Suprapubic skin (tissue), 4 donors: ENCODE data around the gene GHRHR. TPM values are rescaled to one million over a fixed set of nuclear protein-coding genes. Genes with fewer than 3 reads are reported as not detected.

Source experiments
- DNase-seq, 2 donors: peaks; one replicate each; pipeline ENCODE4 v3.0.0-alpha.2; 2019; ENCODE audit warnings: low spot score in 2 of 2
- H3K27ac ChIP-seq: fragments of 200-600 bp; sonication (generic); one replicate; pipeline ENCODE4 v1.5.1; 2019
- H3K27me3 ChIP-seq: fragments of 200-600 bp; sonication (generic); one replicate; pipeline ENCODE4 v1.5.1; 2019
- H3K36me3 ChIP-seq: fragments of 200-600 bp; sonication (generic); one replicate; pipeline ENCODE4 v1.5.1; 2019
- H3K4me1 ChIP-seq: fragments of 200-600 bp; sonication (generic); one replicate; pipeline ENCODE4 v1.5.1; 2019
- H3K4me3 ChIP-seq: fragments of 200-600 bp; sonication (generic); one replicate; pipeline ENCODE4 v1.5.1; 2019; ENCODE audit warnings: mild to moderate bottlenecking
- H3K9me3 ChIP-seq: fragments of 200-600 bp; sonication (generic); one replicate; pipeline ENCODE4 v1.5.1; 2019
- CTCF ChIP-seq, 2 donors: fragments of 200-600 bp in 1 of 2; fragments of 450-650 bp in 1 of 2; sonication (generic) in 1 of 2; IDR thresholded peaks; one replicate each; pipeline ENCODE4 v1.5.1; 2016 to 2019; ENCODE audit warnings: antibody characterized with exemption in 2 of 2, mild to moderate bottlenecking in 1 of 2, moderate library complexity in 1 of 2
- EP300 ChIP-seq: sonication (generic); formaldehyde crosslinking; IDR thresholded peaks from one replicate; pipeline ENCODE4 v1.6.1; 2017; ENCODE audit warnings: antibody characterized with exemption
- POLR2A ChIP-seq, 2 donors: fragments of 450-650 bp; IDR thresholded peaks; one replicate each; pipeline ENCODE4 v1.6.1; 2017; ENCODE audit warnings: antibody characterized with exemption in 2 of 2, mild to moderate bottlenecking in 2 of 2, moderate library complexity in 2 of 2
- POLR2AphosphoS5 ChIP-seq, 3 donors: sonication (generic); formaldehyde crosslinking; IDR thresholded peaks; one replicate each; pipeline ENCODE4 v1.6.1; 2017; ENCODE audit warnings: antibody characterized with exemption in 3 of 3
- WGBS: methylation state at CpG from one replicate; pipeline ENCODE4 v1.1.5; 2018; 5-methylcytosine and 5-hydroxymethylcytosine counted together
- total RNA-seq, 4 donors: library from RNA; depleted of rRNA; stranded (reverse); fragments of >200 nt; gene quantifications; one replicate each; pipeline ENCODE4 v1.1.0, GENCODE V29; 2016

The GHRHR gene
- total RNA-seq, 4 donors from 2014 or later = 1.5 TPM; not detected in 3

GRCh38 chr7:30989824-30990672 lies 26.3 kb downstream of the GHRHR start:
- no peaks in the 10 kb centered on the region for H3K36me3 ChIP-seq

GRCh38 chr7:30990673-30991170 lies 27.0 kb downstream of the GHRHR start:
- Histone ChIP-seq H3K4me1 (peaks cover 33% of the 10 kb centered on the region), H3K4me3 (no peak overlapping the region), H3K27me3 (no peaks in the 10 kb centered on the region), H3K27ac (no peak overlapping the region), H3K36me3 (no peaks in the 10 kb centered on the region), H3K9me3 (no peaks in the 10 kb centered on the region)
- TF ChIP-seq EP300 = no peak
- no peak for TF ChIP-seq POLR2AphosphoS5 (IDR thresholded peaks at IDR 0.05)
- no peak for TF ChIP-seq POLR2A (IDR thresholded peaks at IDR 0.05)
- no peak for TF ChIP-seq CTCF (IDR thresholded peaks at IDR 0.05)
- 69% methylated on average over 6 of the region's 6 CpGs for WGBS
- DNase-seq = no peak

More at GRCh38 chr7:30989824-30990672, 26.3 kb downstream of the GHRHR start:
- DNase-seq = no peak
- 90% methylated on average over 10 of the region's 10 CpGs for WGBS
- Histone ChIP-seq H3K9me3 (no peaks in the 10 kb centered on the region), H3K27ac (no peak overlapping the region), H3K27me3 (no peaks in the 10 kb centered on the region), H3K4me1 (peaks cover 34% of the 10 kb centered on the region), H3K4me3 (no peak overlapping the region)
- TF ChIP-seq CTCF (IDR thresholded peaks at IDR 0.05) = no peak
- TF ChIP-seq POLR2A (IDR thresholded peaks at IDR 0.05) = no peak
- TF ChIP-seq EP300 = no peak
- TF ChIP-seq POLR2AphosphoS5 (IDR thresholded peaks at IDR 0.05) = no peak

- no peak overlapping the region for H3K27ac ChIP-seq
- H3K9me3 ChIP-seq = no peaks in the 10 kb centered on the region
- H3K36me3 ChIP-seq = no peaks in the 10 kb centered on the region
- no peaks in the 10 kb centered on the region for H3K27me3 ChIP-seq
- TF ChIP-seq POLR2AphosphoS5 (IDR thresholded peaks at IDR 0.05) = no peak
- no peak for TF ChIP-seq CTCF (IDR thresholded peaks at IDR 0.05)
- no peak for TF ChIP-seq POLR2A (IDR thresholded peaks at IDR 0.05)
- TF ChIP-seq EP300 = no peak
- no peak overlapping the region for H3K4me3 ChIP-seq
- DNase-seq = no peak
- 35% methylated on average over 8 of the region's 18 CpGs for WGBS
- peaks cover 39% of the 10 kb centered on the region for H3K4me1 ChIP-seq
Observed at GRCh38 chr7:30992414-30992813, 28.7 kb downstream of the GHRHR start.

- H3K27ac ChIP-seq = no peak overlapping the region
- no peaks in the 10 kb centered on the region for H3K36me3 ChIP-seq
- WGBS = 89% methylated on average over 17 of the region's 39 CpGs
- H3K4me3 ChIP-seq = no peak overlapping the region
- no peaks in the 10 kb centered on the region for H3K27me3 ChIP-seq
- H3K4me1 ChIP-seq = peaks cover 20% of the 10 kb centered on the region
- no peak for DNase-seq
- no peak for TF ChIP-seq POLR2AphosphoS5 (IDR thresholded peaks at IDR 0.05)
- no peak for TF ChIP-seq CTCF (IDR thresholded peaks at IDR 0.05)
- TF ChIP-seq POLR2A (IDR thresholded peaks at IDR 0.05) = no peak
- TF ChIP-seq EP300 = no peak
- no peaks in the 10 kb centered on the region for H3K9me3 ChIP-seq
Observed at GRCh38 chr7:30994206-30995100, 30.7 kb downstream of the GHRHR start.
